Panc1 (cell line): ENCODE measurements around the gene SHROOM2. TPM values are rescaled to one million over a fixed set of nuclear protein-coding genes. Genes with fewer than 3 reads are reported as not detected.

Experiments
- ATAC-seq: fragments of 200-7000 bp; cut with Tn5 transposase; 2 replicates; pipeline ENCODE4 v1.9.1; 2020; ENCODE audit warnings: mild to moderate bottlenecking, moderate library complexity
- BruUV-seq: library from RNA; stranded (reverse); fragments of 400-500 nt; replicated peaks from 2 replicates; lab custom pipeline; 2021; lab: Mats Ljungman, UMichigan
- CTCF ChIA-PET: fragments of 300-600 bp; sonication (Branson Sonifier 250); formaldehyde crosslinking; loops from one replicate; lab custom pipeline; 2022; ENCODE audit warnings: antibody characterized with exemption; lab: Charles Lee
- POLR2A ChIA-PET: fragments of 300-600 bp; sonication (Branson Sonifier 250); formaldehyde crosslinking; loops from one replicate; lab custom pipeline; 2022; ENCODE audit warnings: antibody characterized with exemption; lab: Charles Lee
- DNase-seq: peaks from one replicate; pipeline ENCODE4 v3.0.0-alpha.2; 2010; ENCODE audit warnings: low read depth, low spot score
- H3K27ac ChIP-seq: 2 replicates; pipeline ENCODE4 v1.5.1; 2011; ENCODE audit warnings: mild to moderate bottlenecking, low read length, inconsistent platforms
- H3K27me3 ChIP-seq: fragments of 200-500 bp; sonication (Bioruptor generic); 2 replicates; pipeline ENCODE4 v1.6.0; 2014; ENCODE audit warnings: low read length, inconsistent platforms; ENCODE audit not compliant: control insufficient read depth, insufficient read depth
- H3K36me3 ChIP-seq: fragments of 200-500 bp; sonication (Bioruptor generic); 2 replicates; pipeline ENCODE4 v1.5.1; 2014; ENCODE audit warnings: inconsistent platforms, mild to moderate bottlenecking, low read length, moderate library complexity; ENCODE audit not compliant: control insufficient read depth, insufficient read depth
- H3K4me1 ChIP-seq: 2 replicates; pipeline ENCODE4 v1.5.1; 2011; ENCODE audit warnings: inconsistent platforms, mild to moderate bottlenecking, low read length, moderate library complexity; ENCODE audit not compliant: control insufficient read depth, insufficient read depth
- H3K4me3 ChIP-seq, 2 experiments: 2 replicates each; pipeline ENCODE4 v1.5.1; 2011 to 2012; ENCODE audit warnings: low read depth in 2 of 2, low read length in 2 of 2, mild to moderate bottlenecking in 2 of 2, inconsistent platforms in 1 of 2, moderate library complexity in 1 of 2
- H3K9me3 ChIP-seq: fragments of 200-500 bp; sonication (Bioruptor generic); 2 replicates; pipeline ENCODE4 v1.5.1; 2014; ENCODE audit warnings: low read depth, mild to moderate bottlenecking, inconsistent platforms, low read length, moderate library complexity; ENCODE audit not compliant: control insufficient read depth, insufficient read depth
- CTCF ChIP-seq: fragments of 450-650 bp; IDR thresholded peaks from 2 replicates; pipeline ENCODE4 v1.5.1; 2017; ENCODE audit warnings: mild to moderate bottlenecking
- POLR2AphosphoS5 ChIP-seq: IDR thresholded peaks from 2 replicates; pipeline ENCODE4 v1.6.1; 2012; ENCODE audit warnings: mild to moderate bottlenecking, low read depth, low read length, moderate library complexity
- REST ChIP-seq, 2 experiments: IDR thresholded peaks; 2 replicates each; pipeline ENCODE4 v1.6.1; 2011 to 2012; ENCODE audit warnings: low read depth in 2 of 2, control low read depth in 1 of 2, low read length in 1 of 2, mild to moderate bottlenecking in 1 of 2, moderate library complexity in 1 of 2; ENCODE audit not compliant: insufficient read depth in 1 of 2
- SIN3A ChIP-seq: IDR thresholded peaks from 2 replicates; pipeline ENCODE4 v1.6.1; 2012; ENCODE audit warnings: low read depth, mild to moderate bottlenecking, low read length, moderate library complexity, borderline replicate concordance; ENCODE audit not compliant: insufficient read depth
- TCF7L2 ChIP-seq: IDR thresholded peaks from 2 replicates; pipeline ENCODE4 v1.6.1; 2011; ENCODE audit warnings: mild to moderate bottlenecking, low read depth, low read length, inconsistent platforms
- in situ Hi-C: cut with HindIII; loops from 2 replicates; pipeline ENCODE4 v1.10.0; 2016; ENCODE audit warnings: low sequenced_read_pairs, low pct_unique_long_range_greater_than_20kb
- intact Hi-C: fragments of 100-400 bp; cut with micrococcal nuclease; formaldehyde crosslinking; loops from one replicate; pipeline ENCODE4 v1.10.0; 2022; ENCODE audit not compliant: unreplicated experiment
- total RNA-seq: library from RNA; stranded (reverse); gene quantifications from one replicate; pipeline ENCODE4 v1.2.1, GENCODE V29; 2021; ENCODE audit not compliant: unreplicated experiment

SHROOM2 gene
- total RNA-seq, 1 experiment from 2014 or later, result 0.72 TPM

GRCh38 chrX:9825966-9826365, 39.7 kb downstream of the SHROOM2 start:
- ATAC-seq (no peak), DNase-seq (no peak)
- Histone ChIP-seq H3K27me3 (no peaks in the 10 kb centered on the region), H3K4me1 (no peaks in the 10 kb centered on the region), H3K4me3 (no peak overlapping the region), H3K36me3 (no peaks in the 10 kb centered on the region), H3K27ac (no peak overlapping the region), H3K9me3 (no peaks in the 10 kb centered on the region)
- POLR2A ChIA-PET, result no interaction called here
- in situ Hi-C loops (no loop called here), intact Hi-C loops (no loop called here)
- TF ChIP-seq TCF7L2 (no peak), POLR2AphosphoS5 (no peak), CTCF (no peak), SIN3A (no peak), REST (IDR thresholded peaks at IDR 0.05; ENCODE audit: insufficient read depth in 1 of 2, low read depth in 2 of 2, low read length in 1 of 2) (no peak)
- CTCF ChIA-PET, result no interaction called here
- BruUV-seq, result no TSS peak

- ATAC-seq, result no peak
- in situ Hi-C loops, result no loop called here
These were observed 43.4 kb downstream of the SHROOM2 start for GRCh38 chrX:9829308-9830267.

More at GRCh38 chrX:9829308-9830267, 43.4 kb downstream of the SHROOM2 start:
- DNase-seq, result no peak
- intact Hi-C loops, result no loop called here
- Histone ChIP-seq H3K4me3 (no peak overlapping the region), H3K27me3 (no peaks in the 10 kb centered on the region), H3K9me3 (no peaks in the 10 kb centered on the region), H3K36me3 (no peaks in the 10 kb centered on the region), H3K4me1 (no peaks in the 10 kb centered on the region), H3K27ac (no peak overlapping the region)
- POLR2A ChIA-PET, result no interaction called here
- no TSS peak for BruUV-seq
- CTCF ChIA-PET, result no interaction called here
- TF ChIP-seq CTCF (no peak), TCF7L2 (no peak), POLR2AphosphoS5 (no peak), REST (IDR thresholded peaks at IDR 0.05; ENCODE audit: insufficient read depth in 1 of 2, low read depth in 2 of 2, low read length in 1 of 2) (no peak), SIN3A (no peak)
